PC-9 (cell line): ENCODE measurements around the gene PRKG2. TPM values are rescaled to one million over a fixed set of nuclear protein-coding genes. Genes with fewer than 3 reads are reported as not detected.

ENCODE experiments used
- BruUV-seq: library from RNA; stranded (reverse); fragments of 400-500 nt; replicated peaks from 2 replicates; lab custom pipeline; 2021; lab: Mats Ljungman, UMichigan
- CTCF ChIA-PET: fragments of 300-600 bp; sonication (Branson Sonifier 250); formaldehyde crosslinking; loops from one replicate; lab custom pipeline; 2022; ENCODE audit warnings: antibody characterized with exemption; lab: Charles Lee
- POLR2A ChIA-PET: fragments of 300-600 bp; sonication (Branson Sonifier 250); formaldehyde crosslinking; loops from one replicate; lab custom pipeline; 2022; ENCODE audit warnings: antibody characterized with exemption; ENCODE audit not compliant: unreplicated experiment; lab: Charles Lee
- DNase-seq, 2 experiments: peaks; one replicate each; pipeline versions ENCODE4 v3.0.0 to v3.0.0-alpha.2; 2015 to 2022; ENCODE audit warnings: mixed read lengths in 1 of 2
- H2AFZ ChIP-seq: fragments of 200-600 bp; sonication (generic); 2 replicates; pipeline ENCODE4 v1.8.1; 2017; ENCODE audit warnings: antibody characterized with exemption
- H3F3A ChIP-seq: fragments of 200-600 bp; sonication (generic); 2 replicates; pipeline ENCODE4 v1.8.1; 2017; ENCODE audit warnings: antibody characterized with exemption, mild to moderate bottlenecking, low read depth; ENCODE audit not compliant: insufficient read depth
- H3K27ac ChIP-seq: fragments of 200-600 bp; sonication (generic); 2 replicates; pipeline ENCODE4 v1.6.1; 2016; ENCODE audit warnings: mixed run types
- H3K27me3 ChIP-seq: fragments of 200-600 bp; sonication (generic); 2 replicates; pipeline ENCODE4 v1.6.1; 2016; ENCODE audit warnings: low read depth, mixed run types; ENCODE audit not compliant: insufficient read depth
- H3K36me3 ChIP-seq: fragments of 200-600 bp; sonication (generic); 2 replicates; pipeline ENCODE4 v1.6.1; 2016; ENCODE audit warnings: low read depth, mixed run types
- H3K4me1 ChIP-seq: fragments of 200-600 bp; sonication (generic); replicated peaks from 2 replicates; pipeline ENCODE4 v1.6.1; 2016; ENCODE audit warnings: mixed run types; ENCODE audit not compliant: insufficient read depth
- H3K4me2 ChIP-seq: fragments of 200-600 bp; sonication (generic); 2 replicates; pipeline ENCODE4 v1.6.1; 2017; ENCODE audit warnings: mixed run types
- H3K4me3 ChIP-seq: fragments of 200-600 bp; sonication (generic); 2 replicates; pipeline ENCODE4 v1.6.1; 2016; ENCODE audit warnings: mixed run types
- H3K79me2 ChIP-seq: fragments of 200-600 bp; sonication (generic); 2 replicates; pipeline ENCODE4 v1.6.1; 2017; ENCODE audit warnings: low read depth, mixed run types
- H3K9me2 ChIP-seq: fragments of 200-600 bp; sonication (generic); 2 replicates; pipeline ENCODE4 v1.8.1; 2017; ENCODE audit warnings: mild to moderate bottlenecking; ENCODE audit not compliant: insufficient read depth
- H3K9me3 ChIP-seq: fragments of 200-600 bp; sonication (generic); 2 replicates; pipeline ENCODE4 v1.8.1; 2016; ENCODE audit warnings: low read depth; ENCODE audit not compliant: insufficient read depth
- H4K20me1 ChIP-seq: fragments of 200-600 bp; sonication (generic); 2 replicates; pipeline ENCODE4 v1.8.1; 2017; ENCODE audit not compliant: insufficient read depth
- CTCF ChIP-seq: fragments of 200-600 bp; sonication (generic); conservative IDR thresholded peaks from 2 replicates; pipeline ENCODE4 v1.6.1; 2017; ENCODE audit warnings: mixed run types, antibody characterized with exemption, mild to moderate bottlenecking, moderate library complexity
- EZH2 ChIP-seq: fragments of 200-600 bp; sonication (generic); IDR thresholded peaks from 2 replicates; pipeline ENCODE4 v1.8.0; 2017; ENCODE audit warnings: antibody characterized with exemption, low read depth
- intact Hi-C: fragments of 100-400 bp; cut with micrococcal nuclease; formaldehyde crosslinking; loops from one replicate; pipeline ENCODE4 v1.10.0; 2022; ENCODE audit not compliant: unreplicated experiment
- total RNA-seq: library from RNA; stranded (reverse); gene quantifications from 2 replicates; pipeline ENCODE4 v1.2.3, GENCODE V29; 2021

Gene PRKG2
- total RNA-seq, 1 experiment from 2014 or later = not detected

- ChIA-PET CTCF (no interaction called here), POLR2A (interaction anchor here (0.6 kb wide), 1 partner anchor 1232 kb away, joined by 8 read pairs; no protein-coding TSS in a partner anchor)
- Histone ChIP-seq H3F3A (no peaks in the 10 kb centered on the region), H3K27me3 (no peaks in the 10 kb centered on the region), H3K4me1 (no peaks in the 10 kb centered on the region), H3K4me2 (peak overlapping the region; percentile 26; the same call in 1 of the 2 replicates), H3K9me2 (no peaks in the 10 kb centered on the region), H2AFZ (no peak overlapping the region), H3K4me3 (no peak overlapping the region), H3K36me3 (no peaks in the 10 kb centered on the region), H3K27ac (no peak overlapping the region), H4K20me1 (no peaks in the 10 kb centered on the region), H3K79me2 (no peaks in the 10 kb centered on the region), H3K9me3 (no peaks in the 10 kb centered on the region)
- no TSS peak for BruUV-seq
- intact Hi-C loops = no loop called here
- TF ChIP-seq EZH2 (no peak), CTCF (no peak)
- DNase-seq = no peak
Observed at GRCh38 chr4:81130569-81130968, 84.5 kb downstream of the PRKG2 start.

- POLR2A ChIA-PET = no interaction called here
- TF ChIP-seq EZH2 (no peak), CTCF (no peak)
- H3K9me2 ChIP-seq = no peaks in the 10 kb centered on the region
- no peaks in the 10 kb centered on the region for H4K20me1 ChIP-seq
- no TSS peak for BruUV-seq
- H3K36me3 ChIP-seq = no peaks in the 10 kb centered on the region
- CTCF ChIA-PET = no interaction called here
- no peaks in the 10 kb centered on the region for H3K9me3 ChIP-seq
- intact Hi-C loops = no loop called here
- no peaks in the 10 kb centered on the region for H3K4me1 ChIP-seq
- no peak overlapping the region for H3K27ac ChIP-seq
- H3K4me2 ChIP-seq = no peak overlapping the region
- H3K4me3 ChIP-seq = no peak overlapping the region
- no peaks in the 10 kb centered on the region for H3K79me2 ChIP-seq
- H3F3A ChIP-seq = no peaks in the 10 kb centered on the region
- no peak for DNase-seq
- no peak overlapping the region for H2AFZ ChIP-seq
- H3K27me3 ChIP-seq = no peaks in the 10 kb centered on the region
Observed at GRCh38 chr4:81120055-81120454, 95.0 kb downstream of the PRKG2 start.

GRCh38 chr4:81118086-81118485 is 96.9 kb downstream of the PRKG2 start:
- DNase-seq = no peak
- Histone ChIP-seq H3K4me1 (no peaks in the 10 kb centered on the region), H3K9me3 (no peaks in the 10 kb centered on the region), H3F3A (no peaks in the 10 kb centered on the region), H2AFZ (no peak overlapping the region), H3K27ac (no peak overlapping the region), H3K9me2 (no peaks in the 10 kb centered on the region), H3K4me3 (no peak overlapping the region), H3K4me2 (no peak overlapping the region), H3K27me3 (no peaks in the 10 kb centered on the region), H3K36me3 (no peaks in the 10 kb centered on the region), H4K20me1 (no peaks in the 10 kb centered on the region), H3K79me2 (no peaks in the 10 kb centered on the region)
- no TSS peak for BruUV-seq
- ChIA-PET POLR2A (no interaction called here), CTCF (no interaction called here)
- no peak for TF ChIP-seq CTCF
- TF ChIP-seq EZH2 = no peak
- intact Hi-C loops = no loop called here
